Measurements from ENCODE around the gene RABGGTA. TPM values are rescaled to one million over a fixed set of nuclear protein-coding genes. Genes with fewer than 3 reads are reported as not detected.

Gene RABGGTA
- total and polyA plus RNA-seq, 2 donors (not counting 1 experiment from before 2014, with no cell fraction given): 70.1 to 159 TPM

GRCh38 chr14:24255438-24255837 lies 16.0 kb downstream of the RABGGTA start:
- Mint-ChIP-seq H3K4me3 (no peak overlapping the region), H3K4me1 (no peaks in the 10 kb centered on the region), H3K27me3 (no peaks in the 10 kb centered on the region), H3K27ac (no peak overlapping the region), H3K9me3 (ENCODE audit: insufficient read depth) (no peaks in the 10 kb centered on the region)
- intact Hi-C loops (cut with micrococcal nuclease): no loop called here
- Histone ChIP-seq H3K79me2 (ENCODE audit: control insufficient read depth, insufficient read depth, low read length) (no peaks in the 10 kb centered on the region), H3K4me1 (ENCODE audit: control insufficient read depth in 2 of 2, insufficient read depth in 2 of 2, low read length in 2 of 2) (no peaks in the 10 kb centered on the region), H3K4me3 (ENCODE audit: control extremely low read depth in 1 of 5, extremely low read depth in 1 of 5, insufficient read depth in 1 of 5, low read depth in 2 of 5, low read length in 4 of 5) (no peak overlapping the region), H3K9ac (ENCODE audit: low read length) (no peak overlapping the region), H3K27me3 (replicated peaks in 1 of 4; ENCODE audit: control extremely low read depth in 1 of 4, control insufficient read depth in 3 of 4, insufficient read depth in 4 of 4, low read length in 3 of 4) (no peaks in the 10 kb centered on the region), H3K36me3 (replicated peaks in 1 of 2; ENCODE audit: control extremely low read depth in 1 of 2, control insufficient read depth in 1 of 2, extremely low read depth in 1 of 2, insufficient read depth in 2 of 2, low read length in 1 of 2) (peaks cover 0 to 28% of the 10 kb centered on the region in 2 experiments), H3K4me2 (replicated peaks; ENCODE audit: low read depth, low read length, poor library complexity, severe bottlenecking) (no peak overlapping the region), H4K20me1 (ENCODE audit: control insufficient read depth, insufficient read depth, low read length, poor library complexity, severe bottlenecking) (no peaks in the 10 kb centered on the region), H2AFZ (ENCODE audit: insufficient read depth, low read depth, low read length, poor library complexity, severe bottlenecking) (no peak overlapping the region), H3K27ac (ENCODE audit: low read length in 2 of 2) (no peak overlapping the region), H3K9me3 (ENCODE audit: control extremely low read depth in 1 of 3, control insufficient read depth in 2 of 3, insufficient read depth in 1 of 3, low read length in 2 of 3) (no peaks in the 10 kb centered on the region)
- ATAC-seq (ENCODE audit: low read depth): no peak
- 97% methylated on average over 6 of the region's 8 CpGs for WGBS (ENCODE audit: insufficient coverage)
- no peak for TF ChIP-seq EZH2 (IDR thresholded peaks at IDR 0.05; ENCODE audit: borderline replicate concordance, insufficient read depth, low read depth, low read length, poor library complexity, severe bottlenecking)
- no peak for TF ChIP-seq CTCF (IDR thresholded peaks at IDR 0.05)
- ChIA-PET CTCF (interaction anchor here (0.6 kb wide), 1 partner anchor 9 kb away, joined by 3 read pairs; no protein-coding TSS in a partner anchor), POLR2A (no interaction called here)
- no peak for DNase-seq

- 99% methylated on average over 19 of the region's 19 CpGs for WGBS (ENCODE audit: insufficient coverage)
- DNase-seq (no peak), ATAC-seq (ENCODE audit: low read depth) (no peak)
- no peak overlapping the region for H3K4me3 Mint-ChIP-seq
- peaks cover 0 to 28% of the 10 kb centered on the region in 2 experiments for H3K36me3 ChIP-seq (replicated peaks in 1 of 2; ENCODE audit: control extremely low read depth in 1 of 2, control insufficient read depth in 1 of 2, extremely low read depth in 1 of 2, insufficient read depth in 2 of 2, low read length in 1 of 2)
- no peak overlapping the region for H3K27ac Mint-ChIP-seq
- no peaks in the 10 kb centered on the region for H4K20me1 ChIP-seq (ENCODE audit: control insufficient read depth, insufficient read depth, low read length, poor library complexity, severe bottlenecking)
- H3K4me1 ChIP-seq (ENCODE audit: control insufficient read depth in 2 of 2, insufficient read depth in 2 of 2, low read length in 2 of 2): no peaks in the 10 kb centered on the region
- no peaks in the 10 kb centered on the region for H3K9me3 Mint-ChIP-seq (ENCODE audit: insufficient read depth)
- H3K4me1 Mint-ChIP-seq: no peaks in the 10 kb centered on the region
- POLR2A ChIA-PET: no interaction called here
- H3K4me2 ChIP-seq (replicated peaks; ENCODE audit: low read depth, low read length, poor library complexity, severe bottlenecking): no peak overlapping the region
- no peak overlapping the region for H3K27ac ChIP-seq (ENCODE audit: low read length in 2 of 2)
- TF ChIP-seq CTCF (IDR thresholded peaks at IDR 0.05): no peak
- no peak for TF ChIP-seq EZH2 (IDR thresholded peaks at IDR 0.05; ENCODE audit: borderline replicate concordance, insufficient read depth, low read depth, low read length, poor library complexity, severe bottlenecking)
- H3K27me3 ChIP-seq (replicated peaks in 1 of 4; ENCODE audit: control extremely low read depth in 1 of 4, control insufficient read depth in 3 of 4, insufficient read depth in 4 of 4, low read length in 3 of 4): no peaks in the 10 kb centered on the region
- no peak overlapping the region for H2AFZ ChIP-seq (ENCODE audit: insufficient read depth, low read depth, low read length, poor library complexity, severe bottlenecking)
- no peak overlapping the region for H3K9ac ChIP-seq (ENCODE audit: low read length)
- CTCF ChIA-PET: interaction anchor here (1.1 kb wide), 1 partner anchor 25 kb away, joined by 3 read pairs; no protein-coding TSS in a partner anchor
- H3K27me3 Mint-ChIP-seq: no peaks in the 10 kb centered on the region
- H3K9me3 ChIP-seq (ENCODE audit: control extremely low read depth in 1 of 3, control insufficient read depth in 2 of 3, insufficient read depth in 1 of 3, low read length in 2 of 3): no peaks in the 10 kb centered on the region
- no peak overlapping the region for H3K4me3 ChIP-seq (ENCODE audit: control extremely low read depth in 1 of 5, extremely low read depth in 1 of 5, insufficient read depth in 1 of 5, low read depth in 2 of 5, low read length in 4 of 5)
- intact Hi-C loops (cut with micrococcal nuclease): no loop called here
- H3K79me2 ChIP-seq (ENCODE audit: control insufficient read depth, insufficient read depth, low read length): no peaks in the 10 kb centered on the region
Measured at GRCh38 chr14:24254630-24255392, 16.6 kb downstream of the RABGGTA start.
